AG09319 (cell line): ENCODE results near the gene MORC4.

Source experiments
- DNase-seq: peaks from one replicate; pipeline ENCODE4 v3.0.0-alpha.2; 2010; ENCODE audit warnings: low read depth; ENCODE audit errors: extremely low read depth
- TF ChIP-seq, protein P1 (sequence below): IDR thresholded peaks from 2 replicates; pipeline ENCODE4 v1.5.1; 2011; ENCODE audit warnings: low read depth, mild to moderate bottlenecking, inconsistent platforms, low read length, moderate library complexity

The MORC4 gene

DNA sequence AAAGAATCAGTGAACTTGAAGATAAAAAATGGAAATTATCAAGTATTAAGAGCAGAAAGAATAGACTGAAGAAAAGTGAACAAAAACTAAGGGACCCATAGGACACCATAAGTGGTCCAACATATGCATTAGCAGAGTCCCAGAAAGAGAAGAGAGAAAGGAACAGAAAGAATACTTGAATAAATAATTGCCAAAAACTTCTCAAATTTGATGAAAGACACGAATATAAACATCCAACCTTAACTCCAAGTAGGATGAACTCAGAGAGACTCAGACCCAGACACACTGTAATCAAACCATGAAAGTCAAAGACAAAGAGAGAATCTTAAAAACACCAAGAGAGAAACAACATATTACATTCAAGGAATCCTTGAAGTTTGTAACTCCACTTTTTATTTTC lies 35.7 kb downstream of the MORC4 start:
- TF ChIP-seq, protein P1, sequence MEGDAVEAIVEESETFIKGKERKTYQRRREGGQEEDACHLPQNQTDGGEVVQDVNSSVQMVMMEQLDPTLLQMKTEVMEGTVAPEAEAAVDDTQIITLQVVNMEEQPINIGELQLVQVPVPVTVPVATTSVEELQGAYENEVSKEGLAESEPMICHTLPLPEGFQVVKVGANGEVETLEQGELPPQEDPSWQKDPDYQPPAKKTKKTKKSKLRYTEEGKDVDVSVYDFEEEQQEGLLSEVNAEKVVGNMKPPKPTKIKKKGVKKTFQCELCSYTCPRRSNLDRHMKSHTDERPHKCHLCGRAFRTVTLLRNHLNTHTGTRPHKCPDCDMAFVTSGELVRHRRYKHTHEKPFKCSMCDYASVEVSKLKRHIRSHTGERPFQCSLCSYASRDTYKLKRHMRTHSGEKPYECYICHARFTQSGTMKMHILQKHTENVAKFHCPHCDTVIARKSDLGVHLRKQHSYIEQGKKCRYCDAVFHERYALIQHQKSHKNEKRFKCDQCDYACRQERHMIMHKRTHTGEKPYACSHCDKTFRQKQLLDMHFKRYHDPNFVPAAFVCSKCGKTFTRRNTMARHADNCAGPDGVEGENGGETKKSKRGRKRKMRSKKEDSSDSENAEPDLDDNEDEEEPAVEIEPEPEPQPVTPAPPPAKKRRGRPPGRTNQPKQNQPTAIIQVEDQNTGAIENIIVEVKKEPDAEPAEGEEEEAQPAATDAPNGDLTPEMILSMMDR: no peak

DNA sequence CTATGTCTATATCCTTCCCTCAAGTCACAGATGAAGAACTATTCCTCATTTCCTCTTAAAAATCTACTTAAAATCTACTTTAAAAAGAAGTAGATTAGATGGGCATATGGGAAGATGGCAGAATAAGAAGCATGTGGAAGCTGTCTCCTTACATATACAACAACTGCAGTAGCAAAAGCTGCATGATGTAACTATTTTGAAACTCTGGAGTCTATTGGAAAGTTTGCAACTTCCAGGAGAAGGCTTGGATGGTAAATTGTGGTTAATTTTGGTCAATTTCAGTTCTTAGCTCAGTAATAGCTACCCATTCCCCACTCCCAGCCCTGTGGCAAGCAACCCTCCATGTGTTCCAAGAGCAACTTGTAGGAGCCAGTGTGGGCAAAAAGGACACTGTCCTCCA lies 36.9 kb downstream of the MORC4 start:
- DNase-seq: no peak
- TF ChIP-seq, protein P1: no peak

More for the DNA sequence above, 35.7 kb downstream of the MORC4 start:
- DNase-seq: no peak

DNA sequence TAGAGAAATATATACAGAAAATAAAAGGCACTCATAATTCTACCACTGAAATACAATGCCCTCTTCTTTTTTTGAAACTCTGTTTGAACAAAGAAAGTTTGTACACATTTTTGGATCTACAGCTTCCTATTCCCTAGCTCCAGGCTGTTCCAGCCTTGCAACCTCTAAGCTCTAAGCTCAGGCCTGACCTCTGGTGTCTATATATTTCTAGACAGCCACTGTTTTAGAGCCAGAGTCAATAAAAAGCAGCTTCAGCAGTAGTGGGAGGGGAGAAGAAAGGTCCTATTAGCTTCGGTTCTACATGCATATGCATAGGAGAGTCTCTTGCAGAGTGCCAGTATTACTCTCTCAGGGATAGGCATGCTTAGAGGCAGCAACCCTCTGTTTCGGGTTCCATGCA lies 40.1 kb downstream of the MORC4 start:
- TF ChIP-seq, protein P1: peak; percentile 22
- no peak for DNase-seq

DNA sequence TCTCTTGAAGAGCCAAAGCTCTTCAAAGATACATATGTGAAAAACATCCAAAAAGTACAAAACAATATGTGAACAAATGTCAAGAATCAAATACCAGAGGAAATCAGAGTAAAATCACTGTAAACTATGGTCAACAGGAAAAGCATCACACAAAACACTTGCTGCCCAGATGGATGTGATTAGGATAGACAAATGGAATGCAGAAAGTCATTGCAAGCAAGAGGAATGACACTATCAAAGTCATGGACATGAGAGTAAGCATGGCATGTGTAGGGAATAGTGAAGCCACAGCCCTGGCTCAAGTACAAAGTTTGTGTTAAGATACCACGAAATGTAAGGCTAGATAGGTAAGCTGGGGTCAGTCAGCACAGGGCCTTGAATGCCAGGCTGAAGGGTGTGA lies 42.2 kb downstream of the MORC4 start:
- TF ChIP-seq, protein P1: no peak
- DNase-seq: no peak

DNA sequence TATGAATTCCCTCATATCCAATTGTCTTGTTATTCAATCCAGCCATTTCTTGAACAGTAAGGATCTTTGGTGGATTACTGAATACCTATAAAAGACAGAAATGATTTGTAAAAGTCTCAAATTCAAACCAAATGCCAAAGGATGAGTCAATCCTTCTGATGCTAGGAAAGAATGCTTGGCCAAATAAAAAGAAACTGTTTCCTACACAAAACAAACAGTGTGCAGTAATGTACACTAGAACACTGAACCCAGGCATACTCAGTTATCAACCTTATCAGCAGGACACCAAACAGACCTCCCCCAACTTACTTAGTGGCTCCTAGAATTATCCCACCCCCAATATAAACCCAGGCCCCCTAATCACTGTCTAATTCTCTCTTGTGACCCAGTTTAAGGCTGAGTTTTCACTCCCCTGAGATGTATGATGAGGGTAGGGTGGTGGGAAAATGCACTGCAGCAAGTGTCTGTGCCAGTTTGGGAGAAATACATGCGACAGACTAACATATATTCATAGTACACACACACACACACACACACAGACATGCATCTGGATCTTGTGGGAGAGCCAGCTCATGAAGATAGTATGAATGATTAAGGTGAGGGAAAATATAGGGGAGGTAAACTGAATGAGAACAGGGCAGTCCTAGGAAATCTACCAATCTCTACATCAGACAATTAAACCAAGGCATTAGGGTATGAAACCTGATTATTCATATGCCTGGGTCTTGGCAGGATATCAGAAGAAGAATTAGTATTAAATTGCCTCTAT lies 44.8 kb downstream of the MORC4 start:
- DNase-seq: no peak

DNA sequence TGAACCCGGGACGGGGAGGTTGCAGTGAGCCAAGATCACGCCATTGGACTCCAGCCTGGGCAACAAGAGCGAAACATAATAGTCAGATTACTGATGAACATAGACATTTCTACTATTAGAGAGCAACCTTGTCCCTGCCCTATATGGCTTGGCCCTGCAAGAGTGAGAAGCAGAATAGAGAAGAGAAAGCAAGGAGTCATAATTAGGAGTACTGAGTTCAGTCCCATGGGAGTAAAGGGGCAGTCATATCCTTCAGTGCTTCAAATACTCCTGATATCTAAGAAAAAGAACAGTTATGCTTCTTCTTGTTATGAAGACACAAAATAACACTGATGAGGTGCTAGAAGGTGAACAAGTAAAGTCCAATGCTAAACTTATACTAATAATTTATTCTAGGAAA lies 46.0 kb downstream of the MORC4 start:
- no peak for DNase-seq
- TF ChIP-seq, protein P1: no peak

More for the DNA sequence above, 44.8 kb downstream of the MORC4 start:
- TF ChIP-seq, protein P1: no peak

DNA sequence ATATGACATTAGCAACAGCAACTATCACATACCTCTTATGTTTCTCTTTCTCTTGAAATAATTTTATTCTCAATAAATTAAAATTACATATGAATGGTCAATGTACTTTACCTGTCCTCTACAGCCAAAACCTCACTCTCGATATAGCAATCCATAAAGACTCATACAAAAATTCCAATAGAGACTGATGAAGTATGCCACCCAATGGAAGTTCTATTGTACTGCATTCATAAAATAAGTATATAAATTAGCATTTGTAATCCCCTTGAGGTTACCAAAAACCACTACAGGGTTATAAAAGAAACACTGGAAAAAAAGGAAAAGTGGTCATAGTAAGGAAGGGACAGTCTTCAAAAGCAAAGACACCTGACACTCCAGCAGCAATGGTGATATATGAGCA lies 47.0 kb downstream of the MORC4 start:
- no peak for DNase-seq
- TF ChIP-seq, protein P1: peak; percentile 37
